ENCODE measurements around the gene PCDHA9. TPM values are rescaled to one million over a fixed set of nuclear protein-coding genes. Genes with fewer than 3 reads are reported as not detected.

PCDHA9 gene
- polyA plus RNA-seq, 2 of the 4 experiments (the other 2 are of a cell fraction) = 0.03 TPM; not detected in 1

DNA sequence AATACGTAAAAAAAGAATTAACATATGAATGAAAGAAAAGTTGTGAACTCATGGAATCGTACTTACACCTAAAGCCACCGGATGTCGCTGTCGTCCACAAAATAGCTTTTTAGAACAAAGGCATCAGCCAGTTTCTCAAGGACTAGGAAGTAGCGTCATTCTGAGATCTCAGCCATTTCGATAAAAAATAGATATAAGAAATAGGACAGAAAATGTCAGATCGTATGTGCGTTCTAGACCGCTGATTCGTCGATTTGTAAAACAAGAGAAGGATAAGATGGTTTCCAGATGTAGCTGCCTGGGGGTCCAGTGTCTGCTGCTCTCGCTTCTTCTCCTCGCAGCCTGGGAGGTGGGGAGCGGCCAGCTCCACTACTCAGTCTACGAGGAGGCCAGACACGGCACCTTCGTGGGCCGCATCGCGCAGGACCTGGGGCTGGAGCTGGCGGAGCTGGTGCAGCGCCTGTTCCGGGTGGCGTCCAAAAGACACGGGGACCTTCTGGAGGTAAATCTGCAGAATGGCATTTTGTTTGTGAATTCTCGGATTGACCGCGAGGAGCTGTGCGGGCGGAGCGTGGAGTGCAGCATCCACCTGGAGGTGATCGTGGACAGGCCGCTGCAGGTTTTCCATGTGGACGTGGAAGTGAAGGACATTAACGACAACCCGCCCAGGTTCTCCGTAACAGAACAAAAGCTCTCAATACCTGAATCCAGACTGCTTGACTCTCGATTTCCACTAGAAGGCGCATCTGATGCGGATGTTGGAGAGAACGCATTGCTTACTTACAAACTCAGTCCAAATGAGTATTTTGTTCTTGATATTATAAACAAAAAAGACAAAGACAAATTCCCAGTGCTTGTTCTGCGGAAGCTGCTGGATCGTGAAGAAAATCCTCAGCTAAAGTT, 7.8 kb downstream of the PCDHA9 start, which contains the start of gene PCDHA10:
PCDHA10 (plus strand) TSS at position 126 of the 903 bp plus-strand sequence; CDS start at position 278, 152 bp downstream.
- Histone ChIP-seq H3K4me3 (no peak within 1 kb of the TSS), H3K4me2 (no peak within 1 kb of the TSS), H3K4me1 (no peaks in the 10 kb centered on the region), H3K27ac (no peak within 1 kb of the TSS), H3K9me3 (peaks cover 11% of the 10 kb centered on the region; the same call in 2 of the 3 replicates)
- DNase-seq (ENCODE audit: low read depth in 1 of 2, low spot score in 1 of 2) = peak in 1 of 2 experiments; percentile 18
- FAIRE-seq = no peak
- CTCF ChIA-PET = interaction anchor here (0.6 to 1.4 kb wide), 5 partner anchors 34 to 663 kb away, joined by 3 to 7 read pairs (median 3); partner anchors contain the start of genes PCDHA4 and PCDHA5
- no peak for ATAC-seq
- TF ChIP-seq, protein P1, sequence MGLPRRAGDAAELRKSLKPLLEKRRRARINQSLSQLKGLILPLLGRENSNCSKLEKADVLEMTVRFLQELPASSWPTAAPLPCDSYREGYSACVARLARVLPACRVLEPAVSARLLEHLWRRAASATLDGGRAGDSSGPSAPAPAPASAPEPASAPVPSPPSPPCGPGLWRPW (IDR thresholded peaks at IDR 0.05) = no peak
- TF ChIP-seq RAD21 (conservative IDR thresholded peaks at IDR 0.05 in 1 of 2, IDR thresholded peaks at IDR 0.05 in 1 of 2) (peak in 1 of 2 experiments; percentile 17; a peak in 1 of 5 replicates), MAFK (IDR thresholded peaks at IDR 0.05; ENCODE audit: partially characterized antibody) (peak; percentile 61), PHF8 (IDR thresholded peaks at IDR 0.05; ENCODE audit: borderline replicate concordance, low read depth) (no peak)
- POLR2A ChIA-PET = no interaction called here
- WGBS (ENCODE audit: missing lambda C conversion rate) = 73% methylated on average over 43 of the region's 44 CpGs

DNA sequence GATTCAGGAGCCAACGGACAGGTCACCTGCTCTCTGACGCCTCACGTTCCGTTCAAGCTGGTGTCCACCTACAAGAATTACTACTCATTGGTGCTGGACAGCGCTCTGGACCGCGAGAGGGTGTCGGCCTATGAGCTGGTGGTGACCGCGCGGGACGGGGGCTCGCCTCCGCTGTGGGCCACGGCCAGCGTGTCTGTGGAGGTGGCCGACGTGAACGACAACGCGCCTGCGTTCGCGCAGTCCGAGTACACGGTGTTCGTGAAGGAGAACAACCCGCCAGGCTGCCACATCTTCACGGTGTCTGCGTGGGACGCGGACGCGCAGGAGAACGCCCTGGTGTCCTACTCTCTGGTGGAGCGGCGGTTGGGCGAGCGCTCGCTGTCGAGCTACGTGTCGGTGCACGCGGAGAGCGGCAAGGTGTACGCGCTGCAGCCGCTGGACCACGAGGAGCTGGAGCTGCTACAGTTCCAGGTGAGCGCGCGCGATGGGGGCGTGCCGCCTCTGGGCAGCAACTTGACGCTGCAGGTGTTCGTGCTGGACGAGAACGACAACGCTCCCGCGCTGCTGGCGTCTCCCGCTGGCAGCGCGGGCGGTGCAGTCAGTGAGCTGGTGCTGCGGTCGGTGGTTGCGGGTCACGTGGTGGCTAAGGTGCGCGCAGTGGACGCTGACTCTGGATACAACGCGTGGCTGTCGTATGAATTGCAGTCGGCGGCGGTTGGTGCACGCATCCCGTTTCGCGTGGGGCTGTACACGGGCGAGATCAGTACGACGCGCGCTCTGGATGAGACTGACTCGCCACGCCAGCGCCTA, 9.2 kb downstream of the PCDHA9 start:
- CTCF ChIA-PET = interaction anchor here (1.0 to 1.4 kb wide), 2 partner anchors 35 to 50 kb away, joined by 3 to 7 read pairs; partner anchors contain the start of genes PCDHA4 and PCDHA5
- TF ChIP-seq FOSL2 (IDR thresholded peaks at IDR 0.05) (no peak), FOSL2 (CRISPR knock-in tag; IDR thresholded peaks at IDR 0.05) (no peak)
- Histone ChIP-seq H3K4me3 (no peak overlapping the region), H3K4me1 (no peaks in the 10 kb centered on the region), H3K27ac (no peak overlapping the region), H3K9me3 (peaks cover 18% of the 10 kb centered on the region), H3K4me2 (no peak overlapping the region)
- POLR2A ChIA-PET = no interaction called here
- ATAC-seq = no peak
- 87% methylated on average over 94 of the region's 94 CpGs for WGBS (ENCODE audit: missing lambda C conversion rate)
- no peak for FAIRE-seq
- no peak for DNase-seq (ENCODE audit: low read depth in 1 of 2, low spot score in 1 of 2)

DNA sequence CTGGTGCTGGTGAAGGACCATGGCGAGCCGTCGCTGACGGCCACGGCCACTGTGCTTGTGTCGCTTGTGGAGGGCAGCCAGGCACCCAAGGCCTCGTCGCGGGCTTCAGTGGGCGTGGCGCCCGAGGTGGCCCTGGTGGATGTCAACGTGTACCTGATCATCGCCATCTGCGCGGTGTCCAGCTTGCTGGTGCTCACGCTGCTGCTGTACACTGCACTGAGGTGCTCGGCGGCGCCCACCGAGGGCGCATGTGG, 9.7 kb downstream of the PCDHA9 start:
- POLR2A ChIA-PET = no interaction called here
- ATAC-seq (no peak), FAIRE-seq (no peak), DNase-seq (ENCODE audit: low read depth in 1 of 2, low spot score in 1 of 2) (no peak)
- TF ChIP-seq, protein P2, sequence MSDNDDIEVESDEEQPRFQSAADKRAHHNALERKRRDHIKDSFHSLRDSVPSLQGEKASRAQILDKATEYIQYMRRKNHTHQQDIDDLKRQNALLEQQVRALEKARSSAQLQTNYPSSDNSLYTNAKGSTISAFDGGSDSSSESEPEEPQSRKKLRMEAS (IDR thresholded peaks at IDR 0.05) = no peak
- TF ChIP-seq JUNB (IDR thresholded peaks at IDR 0.05) (no peak), PHF8 (IDR thresholded peaks at IDR 0.05; ENCODE audit: borderline replicate concordance, low read depth) (no peak), ZFP36 (IDR thresholded peaks at IDR 0.05; ENCODE audit: borderline replicate concordance, partially characterized antibody) (no peak), USF2 (IDR thresholded peaks at IDR 0.05) (no peak), EHMT2 (IDR thresholded peaks at IDR 0.05; ENCODE audit: low read depth) (no peak), POLR2A (IDR thresholded peaks at IDR 0.05; ENCODE audit: low read length) (no peak), HOXB5 (CRISPR knock-in tag; IDR thresholded peaks at IDR 0.05) (no peak), FOSL2 (IDR thresholded peaks at IDR 0.05) (no peak), FOSL2 (CRISPR knock-in tag; IDR thresholded peaks at IDR 0.05) (no peak), CBX8 (IDR thresholded peaks at IDR 0.05) (no peak), HOXA7 (CRISPR knock-in tag; IDR thresholded peaks at IDR 0.05) (no peak), ZNF302 (CRISPR knock-in tag; IDR thresholded peaks at IDR 0.05) (no peak), RAD21 (conservative IDR thresholded peaks at IDR 0.05 in 1 of 2, IDR thresholded peaks at IDR 0.05 in 1 of 2) (no peak), KDM5A (IDR thresholded peaks at IDR 0.05) (no peak), CHD4 (IDR thresholded peaks at IDR 0.05; ENCODE audit: borderline replicate concordance) (no peak)
- TF ChIP-seq, protein P1 (IDR thresholded peaks at IDR 0.05) = no peak
- 77% methylated on average over 12 of the region's 22 CpGs for WGBS (ENCODE audit: missing lambda C conversion rate)
- Histone ChIP-seq H3K27ac (no peak overlapping the region), H3K4me3 (no peak overlapping the region), H3K4me2 (no peak overlapping the region), H3K4me1 (no peaks in the 10 kb centered on the region), H3K9me3 (peaks cover 18% of the 10 kb centered on the region)
- CTCF ChIA-PET = no interaction called here
